Measurements from ENCODE around the gene ITSN1. TPM values are rescaled to one million over a fixed set of nuclear protein-coding genes. Genes with fewer than 3 reads are reported as not detected.

Gene ITSN1
- total and polyA plus RNA-seq, 2 donors = 7.2 to 7.4 TPM

DNA sequence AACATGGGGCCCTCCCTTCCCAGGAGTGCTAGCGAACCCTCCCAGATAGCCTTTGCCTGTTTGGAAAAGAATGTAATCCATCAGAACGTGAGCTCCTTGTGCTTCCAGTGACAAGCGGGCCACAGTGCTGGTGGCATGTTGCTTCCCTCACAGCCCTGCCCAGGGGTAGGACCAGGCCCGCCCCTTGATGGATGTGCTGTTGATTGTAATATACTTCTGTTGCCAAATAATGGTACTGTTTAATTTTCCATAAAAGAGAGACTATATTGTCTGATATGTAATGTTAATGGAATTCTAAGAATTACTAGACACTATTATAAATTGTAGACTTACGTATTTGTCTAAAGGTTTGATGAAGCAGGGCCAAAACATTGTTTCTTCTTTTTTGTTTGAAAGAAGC lies 256.9 kb downstream of the ITSN1 start:
- Histone ChIP-seq H3K36me3 (ENCODE audit: control insufficient read depth in 2 of 2, insufficient read depth in 2 of 2, low read length in 1 of 2) (peaks cover 28 to 29% of the 10 kb centered on the region in 2 donors), H3K27me3 (ENCODE audit: control insufficient read depth in 2 of 2, insufficient read depth in 1 of 2, low read length in 1 of 2) (no peaks in the 10 kb centered on the region), H3K4me1 (ENCODE audit: control insufficient read depth in 2 of 2, insufficient read depth in 2 of 2, low read length in 2 of 2) (peaks cover 0 to 6% of the 10 kb centered on the region in 2 donors), H3K9me3 (ENCODE audit: control insufficient read depth in 2 of 2, insufficient read depth in 1 of 2, low read length in 1 of 2) (no peaks in the 10 kb centered on the region), H3K4me3 (ENCODE audit: low read length in 2 of 2) (no peak overlapping the region), H3K27ac (ENCODE audit: low read depth in 1 of 2, low read length in 1 of 2) (no peak overlapping the region)
- 97% methylated on average over 5 of the region's 5 CpGs for WGBS
- no peak for DNase-seq (ENCODE audit: low read depth in 6 of 9, low spot score in 9 of 9)

DNA sequence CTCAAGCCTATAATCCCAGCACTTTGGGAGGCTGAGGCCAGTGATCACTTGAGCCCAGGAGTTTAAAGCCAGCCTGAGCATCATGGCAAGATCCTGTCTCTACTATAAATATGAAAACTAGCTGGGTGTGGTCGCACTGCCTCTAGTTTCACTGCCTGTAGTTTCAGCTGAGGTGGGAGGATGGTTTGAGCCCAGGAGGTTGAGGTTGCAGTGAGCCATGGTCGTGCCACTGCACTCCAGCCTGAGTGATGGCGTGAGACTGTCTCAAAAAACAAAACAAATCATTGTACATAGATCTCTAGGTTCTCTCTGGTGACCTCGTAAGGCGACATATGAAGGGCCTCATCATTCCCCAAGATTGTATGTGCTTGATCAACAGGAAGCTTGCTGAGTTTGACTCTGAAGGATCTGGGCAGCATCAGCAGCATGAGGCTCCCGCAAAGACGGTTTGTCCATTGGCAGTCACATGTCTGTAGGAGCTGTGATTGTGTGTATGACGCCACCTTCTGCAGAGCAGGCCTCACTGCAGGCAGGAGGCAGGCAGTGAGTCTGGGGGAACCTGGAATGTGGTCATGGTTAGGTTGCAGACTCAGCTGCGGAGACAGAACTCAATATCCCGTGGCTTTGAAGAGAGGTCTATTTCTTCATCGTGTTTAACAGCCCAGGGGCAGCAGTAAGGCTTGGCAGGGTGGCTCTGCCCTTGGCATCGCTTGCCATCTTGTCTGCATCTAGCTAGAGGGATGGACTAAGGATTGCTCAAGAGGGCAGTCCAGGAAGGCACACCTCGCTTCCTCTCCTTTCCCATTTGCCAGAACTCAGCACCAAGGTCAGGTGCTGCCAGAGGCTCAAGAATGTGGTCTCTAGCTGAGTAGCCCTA lies 259.3 kb downstream of the ITSN1 start:
- WGBS = 91% methylated on average over 13 of the region's 13 CpGs
- H3K27ac ChIP-seq (ENCODE audit: low read depth in 1 of 2, low read length in 1 of 2) = no peak overlapping the region
- H3K4me1 ChIP-seq (ENCODE audit: control insufficient read depth in 2 of 2, insufficient read depth in 2 of 2, low read length in 2 of 2) = no peaks in the 10 kb centered on the region
- no peaks in the 10 kb centered on the region for H3K9me3 ChIP-seq (ENCODE audit: control insufficient read depth in 2 of 2, insufficient read depth in 1 of 2, low read length in 1 of 2)
- H3K36me3 ChIP-seq (ENCODE audit: control insufficient read depth in 2 of 2, insufficient read depth in 2 of 2, low read length in 1 of 2) = peaks cover 51% of the 10 kb centered on the region in 2 donors
- peak in 2 of 9 donors; percentile 24 to 32 for DNase-seq (ENCODE audit: low read depth in 6 of 9, low spot score in 9 of 9)
- H3K27me3 ChIP-seq (ENCODE audit: control insufficient read depth in 2 of 2, insufficient read depth in 1 of 2, low read length in 1 of 2) = no peaks in the 10 kb centered on the region
- no peak overlapping the region for H3K4me3 ChIP-seq (ENCODE audit: low read length in 2 of 2)

DNA sequence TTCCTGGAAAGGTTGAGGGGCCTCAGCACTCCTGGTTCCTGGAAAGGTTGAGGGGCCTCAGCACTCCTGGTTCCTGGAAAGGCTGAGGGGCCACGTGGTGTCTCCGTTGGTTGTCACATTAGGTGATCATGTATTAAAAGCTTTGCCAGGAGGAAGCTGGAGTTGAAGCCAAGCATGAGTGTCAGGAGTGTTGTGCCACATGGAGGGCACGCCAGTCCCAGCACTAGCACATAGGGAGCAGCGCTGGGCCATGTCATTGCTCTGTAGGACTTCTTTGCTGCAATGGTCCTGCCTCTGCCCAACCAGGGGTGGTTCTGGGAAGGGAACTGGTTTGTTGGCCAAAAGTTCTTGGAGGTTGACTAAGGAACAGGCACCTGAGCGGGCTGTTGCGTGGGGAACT lies 260.0 kb downstream of the ITSN1 start:
- WGBS = 96% methylated on average over 6 of the region's 6 CpGs
- Histone ChIP-seq H3K4me3 (ENCODE audit: low read length in 2 of 2) (no peak overlapping the region), H3K27me3 (ENCODE audit: control insufficient read depth in 2 of 2, insufficient read depth in 1 of 2, low read length in 1 of 2) (no peaks in the 10 kb centered on the region), H3K9me3 (ENCODE audit: control insufficient read depth in 2 of 2, insufficient read depth in 1 of 2, low read length in 1 of 2) (no peaks in the 10 kb centered on the region), H3K27ac (ENCODE audit: low read depth in 1 of 2, low read length in 1 of 2) (no peak overlapping the region), H3K4me1 (ENCODE audit: control insufficient read depth in 2 of 2, insufficient read depth in 2 of 2, low read length in 2 of 2) (no peaks in the 10 kb centered on the region), H3K36me3 (ENCODE audit: control insufficient read depth in 2 of 2, insufficient read depth in 2 of 2, low read length in 1 of 2) (peaks cover 58% of the 10 kb centered on the region in 2 donors)
- DNase-seq (ENCODE audit: low read depth in 6 of 9, low spot score in 9 of 9) = no peak

DNA sequence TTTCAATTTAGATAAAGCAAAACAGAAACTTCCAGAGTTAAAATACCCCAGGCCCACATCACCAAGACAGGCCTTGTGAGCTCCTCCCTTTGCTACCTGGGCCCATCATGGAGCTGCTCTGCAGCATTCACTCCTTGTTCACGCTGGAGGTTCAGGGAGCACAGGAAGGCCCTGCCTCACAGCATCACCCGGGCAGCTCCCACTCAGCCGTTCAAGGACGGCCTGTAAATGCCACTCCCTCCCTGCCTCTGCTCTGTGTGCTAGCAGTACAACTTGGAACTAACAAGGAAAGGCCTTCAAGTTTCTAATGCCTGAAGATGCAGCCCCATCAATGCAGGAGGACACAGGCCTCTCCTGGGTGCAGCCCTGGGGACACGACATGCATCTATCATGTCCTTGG lies 261.7 kb downstream of the ITSN1 start:
- Histone ChIP-seq H3K9me3 (ENCODE audit: control insufficient read depth in 2 of 2, insufficient read depth in 1 of 2, low read length in 1 of 2) (no peaks in the 10 kb centered on the region), H3K4me1 (ENCODE audit: control insufficient read depth in 2 of 2, insufficient read depth in 2 of 2, low read length in 2 of 2) (no peaks in the 10 kb centered on the region), H3K27ac (ENCODE audit: low read depth in 1 of 2, low read length in 1 of 2) (no peak overlapping the region), H3K4me3 (ENCODE audit: low read length in 2 of 2) (no peak overlapping the region), H3K36me3 (ENCODE audit: control insufficient read depth in 2 of 2, insufficient read depth in 2 of 2, low read length in 1 of 2) (peaks cover 73 to 74% of the 10 kb centered on the region in 2 donors), H3K27me3 (ENCODE audit: control insufficient read depth in 2 of 2, insufficient read depth in 1 of 2, low read length in 1 of 2) (no peaks in the 10 kb centered on the region)
- no peak for DNase-seq (ENCODE audit: low read depth in 6 of 9, low spot score in 9 of 9)
- 95% methylated on average over 5 of the region's 5 CpGs for WGBS

DNA sequence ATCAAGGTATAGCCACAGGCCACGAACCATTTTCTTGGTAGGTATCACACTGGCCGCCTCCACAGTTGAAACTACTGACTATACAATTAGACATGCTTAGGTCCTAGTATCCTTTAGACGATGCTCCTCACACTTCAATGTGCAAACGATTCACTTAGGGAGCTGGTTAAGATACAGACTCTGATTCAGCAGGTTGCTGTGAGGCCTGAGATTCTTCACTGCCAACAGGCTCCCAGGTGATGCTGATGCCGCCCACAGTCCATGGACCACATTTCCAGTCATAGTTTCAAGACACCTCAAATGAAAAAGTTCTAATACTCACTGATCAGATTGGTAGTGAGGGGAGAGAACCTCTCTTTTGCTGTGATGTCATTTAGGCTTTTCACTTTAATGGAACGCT lies 266.5 kb downstream of the ITSN1 start:
- Histone ChIP-seq H3K4me3 (ENCODE audit: low read length in 2 of 2) (no peak overlapping the region), H3K27me3 (ENCODE audit: control insufficient read depth in 2 of 2, insufficient read depth in 1 of 2, low read length in 1 of 2) (no peaks in the 10 kb centered on the region), H3K9me3 (ENCODE audit: control insufficient read depth in 2 of 2, insufficient read depth in 1 of 2, low read length in 1 of 2) (no peaks in the 10 kb centered on the region), H3K36me3 (ENCODE audit: control insufficient read depth in 2 of 2, insufficient read depth in 2 of 2, low read length in 1 of 2) (peaks cover 61 to 91% of the 10 kb centered on the region in 2 donors), H3K27ac (ENCODE audit: low read depth in 1 of 2, low read length in 1 of 2) (no peak overlapping the region), H3K4me1 (ENCODE audit: control insufficient read depth in 2 of 2, insufficient read depth in 2 of 2, low read length in 2 of 2) (no peaks in the 10 kb centered on the region)
- no peak for DNase-seq (ENCODE audit: low read depth in 6 of 9, low spot score in 9 of 9)
- 90% methylated on average over 6 of the region's 6 CpGs for WGBS

DNA sequence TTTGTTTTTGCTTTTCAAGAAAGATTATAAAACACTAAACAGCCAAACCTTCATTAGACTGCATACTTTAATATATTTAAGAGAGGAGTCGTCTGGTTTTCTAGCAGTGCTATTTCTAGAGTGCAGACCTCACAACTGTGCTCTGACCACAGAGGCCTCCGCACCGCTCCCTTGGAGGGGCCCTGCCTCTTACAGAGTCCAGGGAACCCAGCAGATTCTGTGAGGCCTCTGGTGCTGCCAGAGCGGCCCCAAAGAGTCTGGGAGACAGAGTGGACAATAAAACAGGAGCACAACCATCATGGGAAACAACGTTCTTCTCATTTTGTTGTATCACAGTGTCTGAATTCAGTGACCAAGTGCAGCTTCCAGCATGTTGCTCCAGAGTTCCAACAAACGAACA lies 267.5 kb downstream of the ITSN1 start:
- no peaks in the 10 kb centered on the region for H3K27me3 ChIP-seq (ENCODE audit: control insufficient read depth in 2 of 2, insufficient read depth in 1 of 2, low read length in 1 of 2)
- peaks cover 52 to 81% of the 10 kb centered on the region in 2 donors for H3K36me3 ChIP-seq (ENCODE audit: control insufficient read depth in 2 of 2, insufficient read depth in 2 of 2, low read length in 1 of 2)
- 97% methylated on average over 6 of the region's 6 CpGs for WGBS
- peaks cover 4 to 7% of the 10 kb centered on the region in 2 donors for H3K4me1 ChIP-seq (ENCODE audit: control insufficient read depth in 2 of 2, insufficient read depth in 2 of 2, low read length in 2 of 2)
- no peak for DNase-seq (ENCODE audit: low read depth in 6 of 9, low spot score in 9 of 9)
- H3K9me3 ChIP-seq (ENCODE audit: control insufficient read depth in 2 of 2, insufficient read depth in 1 of 2, low read length in 1 of 2) = no peaks in the 10 kb centered on the region
- H3K4me3 ChIP-seq (ENCODE audit: low read length in 2 of 2) = no peak overlapping the region
- H3K27ac ChIP-seq (ENCODE audit: low read depth in 1 of 2, low read length in 1 of 2) = no peak overlapping the region

DNA sequence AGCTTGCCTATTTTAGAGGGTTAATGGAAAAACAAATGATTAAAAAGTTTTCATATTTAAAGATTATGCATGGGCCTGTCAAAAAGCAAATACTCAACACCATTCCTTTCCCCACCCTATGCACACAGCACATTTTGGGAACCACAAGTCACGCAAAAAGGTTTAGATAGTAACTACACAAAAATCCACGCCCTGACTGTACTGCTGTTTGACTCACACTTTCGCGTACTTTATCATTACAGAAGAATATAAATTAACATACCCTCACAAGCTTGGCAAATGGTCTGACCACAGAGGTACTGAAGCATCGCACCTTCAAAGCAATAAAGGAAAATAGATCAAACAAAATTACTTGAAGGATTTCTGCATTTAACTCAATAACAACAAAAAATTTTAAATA lies 271.9 kb downstream of the ITSN1 start:
- no peaks in the 10 kb centered on the region for H3K27me3 ChIP-seq (ENCODE audit: control insufficient read depth in 2 of 2, insufficient read depth in 1 of 2, low read length in 1 of 2)
- no peaks in the 10 kb centered on the region for H3K9me3 ChIP-seq (ENCODE audit: control insufficient read depth in 2 of 2, insufficient read depth in 1 of 2, low read length in 1 of 2)
- 90% methylated on average over 5 of the region's 5 CpGs for WGBS
- H3K4me3 ChIP-seq (ENCODE audit: low read length in 2 of 2) = no peak overlapping the region
- peaks cover 12 to 39% of the 10 kb centered on the region in 2 donors for H3K36me3 ChIP-seq (ENCODE audit: control insufficient read depth in 2 of 2, insufficient read depth in 2 of 2, low read length in 1 of 2)
- peaks cover 14% of the 10 kb centered on the region in 2 donors for H3K4me1 ChIP-seq (ENCODE audit: control insufficient read depth in 2 of 2, insufficient read depth in 2 of 2, low read length in 2 of 2)
- no peak for DNase-seq (ENCODE audit: low read depth in 6 of 9, low spot score in 9 of 9)
- no peak overlapping the region for H3K27ac ChIP-seq (ENCODE audit: low read depth in 1 of 2, low read length in 1 of 2)

DNA sequence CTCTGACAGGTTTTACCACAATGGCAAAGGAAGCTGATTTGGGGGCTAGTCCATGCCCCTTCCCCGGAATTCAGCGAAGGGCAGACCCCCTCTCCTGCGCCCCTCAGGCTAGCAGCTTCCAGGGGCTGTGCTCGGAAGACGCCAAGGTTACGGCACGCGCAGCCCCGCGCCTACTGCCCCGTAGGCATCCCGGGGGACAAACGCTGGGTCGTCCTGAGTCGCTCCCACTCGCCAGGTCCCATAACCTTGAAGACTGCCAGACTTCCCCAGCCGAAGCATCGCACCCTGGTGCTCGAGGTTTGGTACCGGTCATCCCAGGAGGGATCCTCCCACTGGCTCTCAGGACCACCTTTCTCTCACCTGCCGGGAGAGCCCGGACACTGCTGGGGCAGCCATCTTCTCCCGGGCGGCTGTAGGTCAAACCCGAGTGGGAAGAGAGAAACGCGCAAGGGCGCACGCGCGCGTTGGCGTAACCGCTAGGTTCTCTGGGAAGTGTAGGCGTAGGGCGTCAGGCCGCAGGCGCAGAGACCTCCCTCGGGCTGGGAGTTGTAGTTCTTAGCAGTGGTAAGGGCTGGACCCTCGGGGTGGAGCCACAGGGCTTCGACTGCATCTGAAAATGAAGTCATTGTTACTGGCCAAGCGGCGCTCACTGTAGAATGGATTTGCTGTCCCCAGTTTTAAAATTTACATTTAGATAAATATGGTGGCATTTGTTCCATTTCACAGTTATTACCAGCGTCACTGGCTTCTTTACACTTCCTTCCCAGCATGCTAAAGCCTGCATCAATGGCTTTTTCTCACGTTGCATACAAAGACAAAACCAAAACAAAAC lies 273.3 kb downstream of the ITSN1 start, which contains the start of gene ATP5PO:
TSS of gene ATP5PO (minus strand) at position 437 of the 832 bp plus-strand sequence. CDS start at position 396, 41 bp downstream.
- H3K27ac ChIP-seq (ENCODE audit: low read depth in 1 of 2, low read length in 1 of 2) = peak within 1 kb of the TSS; percentile 73 to 78
- peaks cover 14% of the 10 kb centered on the region in 2 donors for H3K4me1 ChIP-seq (ENCODE audit: control insufficient read depth in 2 of 2, insufficient read depth in 2 of 2, low read length in 2 of 2)
- peak; percentile 93 to 98 (median 96) for DNase-seq (ENCODE audit: low read depth in 6 of 9, low spot score in 9 of 9)
- under 1% methylated on average over 45 of the region's 45 CpGs for WGBS
- H3K4me3 ChIP-seq (ENCODE audit: low read length in 2 of 2) = peak within 1 kb of the TSS; percentile 82 to 95
- H3K9me3 ChIP-seq (ENCODE audit: control insufficient read depth in 2 of 2, insufficient read depth in 1 of 2, low read length in 1 of 2) = no peaks in the 10 kb centered on the region
- peaks cover 5 to 26% of the 10 kb centered on the region in 2 donors for H3K36me3 ChIP-seq (ENCODE audit: control insufficient read depth in 2 of 2, insufficient read depth in 2 of 2, low read length in 1 of 2)
- H3K27me3 ChIP-seq (ENCODE audit: control insufficient read depth in 2 of 2, insufficient read depth in 1 of 2, low read length in 1 of 2) = no peaks in the 10 kb centered on the region

DNA sequence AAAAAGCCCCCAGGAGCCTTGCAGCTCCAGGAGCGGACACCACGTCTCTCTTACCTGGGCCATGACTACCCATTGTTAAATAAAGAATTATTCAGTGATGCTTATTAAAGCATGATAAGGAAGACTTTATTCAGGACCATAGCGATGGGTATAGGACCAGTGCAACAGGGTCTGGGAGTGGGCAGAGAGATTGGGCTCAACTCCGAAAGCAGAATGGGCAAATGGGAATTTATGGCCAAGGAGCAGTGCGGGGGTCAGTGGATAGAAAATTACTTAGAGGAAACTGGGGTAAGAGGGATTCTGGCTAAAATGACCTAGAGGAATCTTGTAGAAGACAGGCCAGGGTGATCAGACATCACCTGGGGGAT lies 273.9 kb downstream of the ITSN1 start:
- Histone ChIP-seq H3K4me1 (ENCODE audit: control insufficient read depth in 2 of 2, insufficient read depth in 2 of 2, low read length in 2 of 2) (peaks cover 14% of the 10 kb centered on the region in 2 donors), H3K4me3 (ENCODE audit: low read length in 2 of 2) (peak overlapping the region; percentile 82 to 95), H3K9me3 (ENCODE audit: control insufficient read depth in 2 of 2, insufficient read depth in 1 of 2, low read length in 1 of 2) (no peaks in the 10 kb centered on the region), H3K36me3 (ENCODE audit: control insufficient read depth in 2 of 2, insufficient read depth in 2 of 2, low read length in 1 of 2) (peaks cover 2 to 21% of the 10 kb centered on the region in 2 donors), H3K27me3 (ENCODE audit: control insufficient read depth in 2 of 2, insufficient read depth in 1 of 2, low read length in 1 of 2) (no peaks in the 10 kb centered on the region), H3K27ac (ENCODE audit: low read depth in 1 of 2, low read length in 1 of 2) (peak overlapping the region; percentile 27 to 46)
- no peak for DNase-seq (ENCODE audit: low read depth in 6 of 9, low spot score in 9 of 9)
- WGBS = 68% methylated on average over 5 of the region's 5 CpGs
